Stimulated activated CD8-positive, alpha-beta memory T cell treated with anti-CD3 and anti-CD28 coated beads, Interleukin-15, amount 100 ng/mL, for 48 hours (primary cell): ENCODE measurements around the gene CCDC57.

Source experiments
- DNase-seq, 2 donors: peaks; one replicate each; pipeline ENCODE4 v3.0.0-alpha.2; 2020; ENCODE audit warnings: low read depth in 2 of 2

Gene CCDC57

GRCh38 chr17:82247182-82247823, 34.7 kb upstream of the CCDC57 start:
- DNase-seq = no peak

DNA sequence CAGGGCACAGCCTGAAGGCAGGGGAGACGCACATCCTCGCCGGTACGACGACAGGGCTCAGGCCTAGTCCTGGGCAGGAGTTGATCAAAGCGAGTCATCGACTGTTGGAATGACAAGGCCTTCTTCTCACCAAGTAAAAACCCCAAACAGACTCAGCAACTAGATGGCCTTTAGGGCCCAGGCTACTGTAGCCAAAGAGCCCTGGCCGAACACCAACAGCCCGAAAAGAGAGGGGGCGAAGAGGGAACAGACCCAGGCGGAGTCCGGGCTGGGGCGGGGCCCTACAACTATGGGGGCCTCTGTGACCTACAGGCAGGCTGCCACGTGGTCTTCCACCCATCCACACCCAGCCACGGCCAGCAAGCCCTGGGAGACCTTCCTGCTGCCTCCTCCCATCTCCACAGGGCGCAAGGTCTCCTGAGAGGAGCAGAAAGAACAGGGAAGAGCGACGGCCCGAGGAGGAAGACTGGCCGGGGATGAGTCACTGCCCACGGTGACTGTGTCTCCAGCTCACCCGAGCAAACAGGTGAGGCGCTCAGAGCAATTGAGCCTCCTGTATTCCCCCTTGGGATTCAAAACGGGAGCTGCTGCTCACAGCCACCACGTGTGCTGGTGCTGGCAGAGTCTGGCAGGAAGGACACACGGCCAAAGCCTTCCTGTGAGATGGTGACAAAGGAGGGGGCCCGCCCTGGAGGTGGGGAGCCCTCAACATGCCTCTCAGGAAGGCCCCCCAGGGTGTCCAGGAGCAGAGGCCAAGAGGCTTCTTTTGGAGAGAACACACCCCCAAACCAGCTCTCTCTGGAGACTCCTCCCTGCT, 33.9 kb upstream of the CCDC57 start:
- no peak for DNase-seq

DNA sequence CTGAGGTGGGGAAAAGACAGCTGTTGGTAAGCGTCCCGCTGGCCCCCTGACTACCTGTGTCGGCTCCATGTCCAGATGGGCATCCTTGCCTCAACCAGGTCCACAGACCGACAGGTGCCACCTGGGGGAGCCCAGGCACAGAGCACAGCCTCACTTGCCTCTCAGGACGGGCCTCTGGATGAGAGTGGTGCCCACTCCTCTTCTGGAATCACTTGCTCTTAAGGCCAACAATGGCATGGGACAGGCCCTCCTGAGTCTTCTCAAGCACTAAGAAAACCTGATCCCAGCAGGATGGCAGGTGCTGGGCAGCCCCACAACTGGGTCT, 33.4 kb upstream of the CCDC57 start:
- DNase-seq = no peak

- no peak for DNase-seq
Observed at GRCh38 chr17:82245134-82246039, 32.7 kb upstream of the CCDC57 start.

DNA sequence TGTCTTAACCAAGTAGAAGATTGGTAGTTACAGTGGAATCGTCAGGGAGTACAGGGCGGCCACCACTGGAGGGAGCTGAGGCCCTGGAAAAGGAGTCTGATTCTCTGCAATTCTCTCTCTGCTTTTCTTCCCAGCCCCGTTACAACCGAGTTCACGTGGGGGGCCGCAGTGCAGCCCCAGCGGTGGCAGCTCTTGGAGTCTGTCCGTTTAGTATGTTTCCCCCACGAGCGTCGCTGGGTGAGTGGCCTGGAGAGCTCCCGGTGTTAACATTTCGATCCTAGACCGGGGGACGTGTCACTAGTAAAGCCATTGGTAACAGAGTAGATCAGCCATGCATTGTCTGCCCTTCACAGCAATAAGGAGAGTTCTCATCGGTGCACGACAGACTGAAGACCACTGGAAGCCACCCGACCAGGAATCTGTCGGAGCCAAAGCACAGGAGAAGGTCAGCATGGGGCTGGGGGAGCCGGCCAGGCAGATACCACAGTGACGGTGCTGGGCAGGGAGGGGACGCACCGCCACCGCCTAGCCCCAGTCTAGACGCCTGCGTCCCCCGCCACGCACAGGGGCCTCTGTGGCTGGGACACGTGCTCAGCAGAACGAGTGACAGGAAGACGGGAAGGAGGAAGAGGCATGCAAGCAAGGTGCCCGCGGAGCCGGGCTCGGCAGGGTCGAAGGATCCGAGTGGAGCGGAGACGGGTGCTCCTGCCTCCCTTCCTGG, 31.9 kb upstream of the CCDC57 start:
- DNase-seq = no peak

GRCh38 chr17:82243648-82244412, 31.2 kb upstream of the CCDC57 start:
- DNase-seq = no peak

- DNase-seq = no peak
Observed at GRCh38 chr17:82242977-82243647, 30.5 kb upstream of the CCDC57 start.

DNA sequence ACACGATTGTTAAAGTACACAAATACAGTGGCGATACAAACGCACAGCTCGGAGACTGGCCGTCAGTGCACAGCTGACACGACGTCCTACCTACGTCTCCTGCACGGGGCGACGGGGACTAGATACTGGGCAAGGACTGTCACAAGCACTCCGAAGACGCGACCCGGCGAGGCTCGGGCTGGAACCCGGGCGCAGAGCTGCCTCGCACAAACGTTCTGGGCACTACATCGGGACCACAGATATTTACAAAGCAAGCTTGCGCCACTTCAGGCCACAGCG, 30.0 kb upstream of the CCDC57 start:
- no peak for DNase-seq

DNA sequence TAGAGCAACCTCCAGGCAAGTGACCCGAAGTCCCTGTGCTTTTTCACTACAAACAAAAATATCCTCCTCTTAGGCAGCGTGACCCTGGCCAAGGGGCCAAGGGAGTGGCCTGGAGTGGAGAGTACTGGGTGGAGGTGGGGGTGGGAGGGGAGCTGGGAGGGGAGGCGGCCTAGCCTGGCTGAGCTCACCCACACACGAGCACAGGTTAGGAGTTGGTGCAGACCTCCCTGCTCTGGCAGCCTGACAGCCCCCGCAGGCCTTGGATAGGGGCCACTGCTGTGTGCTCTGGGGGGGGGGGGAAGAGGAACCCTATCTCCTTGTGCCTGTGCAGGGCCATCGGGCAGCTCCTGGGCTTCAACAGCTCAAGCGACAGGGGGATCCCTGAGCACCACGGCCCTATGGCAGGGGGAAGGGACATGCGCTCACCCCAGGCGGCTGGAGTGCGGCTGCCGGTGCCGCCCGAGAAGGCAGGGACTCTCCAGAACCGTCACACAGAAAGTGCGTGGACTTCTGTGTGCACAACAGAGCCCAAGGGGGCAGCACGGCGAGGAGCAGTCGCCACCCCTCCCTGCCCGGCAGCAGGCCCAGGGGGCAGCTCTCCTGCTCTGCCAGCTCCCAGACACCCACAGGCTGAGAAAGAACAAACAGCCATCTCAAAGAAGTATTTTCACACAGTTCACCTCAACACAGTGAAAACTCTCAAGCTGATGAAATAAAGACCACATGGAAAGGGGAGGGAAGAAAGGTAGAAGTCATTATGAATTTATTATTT, 29.5 kb upstream of the CCDC57 start:
- DNase-seq = no peak

DNA sequence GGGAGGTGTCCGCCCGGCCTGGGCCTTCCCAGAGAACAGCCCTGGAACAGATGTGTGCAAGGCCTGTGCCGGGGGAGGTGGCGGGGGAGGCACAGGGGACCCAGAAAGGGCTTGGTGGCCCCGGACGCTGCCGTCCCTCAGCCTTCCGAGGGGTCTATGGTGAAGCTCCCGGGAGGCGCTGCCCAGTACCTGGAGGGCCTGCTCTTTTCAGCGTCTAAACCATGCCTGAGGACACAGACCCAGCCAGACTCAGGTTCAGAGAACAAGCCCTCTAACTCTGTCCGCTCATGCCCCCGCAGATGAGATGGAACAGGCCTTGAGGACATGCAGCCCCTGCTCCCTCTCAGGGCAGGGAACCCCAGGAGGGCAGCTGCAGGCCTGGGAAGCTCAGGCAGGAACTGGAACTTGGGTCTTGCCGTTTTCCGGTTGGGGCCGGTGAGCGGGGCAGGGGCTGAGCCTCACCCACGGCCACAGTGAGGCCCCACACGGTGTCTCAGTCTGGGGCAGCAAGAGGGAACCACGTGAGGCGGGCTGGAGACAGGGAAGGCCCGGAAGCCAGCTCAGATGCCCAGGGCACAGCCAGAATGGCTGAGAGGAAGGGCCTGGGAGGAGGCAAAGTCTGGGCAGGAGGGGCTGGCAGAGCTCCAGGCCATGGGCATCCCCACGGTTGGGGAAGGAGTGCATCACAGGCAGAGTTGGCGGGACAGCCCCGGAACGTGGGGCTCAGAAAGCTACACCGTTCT, 28.7 kb upstream of the CCDC57 start:
- DNase-seq = no peak

- no peak for DNase-seq
Observed at GRCh38 chr17:82240506-82241182, 28.0 kb upstream of the CCDC57 start.

GRCh38 chr17:82239926-82240505, 27.4 kb upstream of the CCDC57 start:
- no peak for DNase-seq

DNA sequence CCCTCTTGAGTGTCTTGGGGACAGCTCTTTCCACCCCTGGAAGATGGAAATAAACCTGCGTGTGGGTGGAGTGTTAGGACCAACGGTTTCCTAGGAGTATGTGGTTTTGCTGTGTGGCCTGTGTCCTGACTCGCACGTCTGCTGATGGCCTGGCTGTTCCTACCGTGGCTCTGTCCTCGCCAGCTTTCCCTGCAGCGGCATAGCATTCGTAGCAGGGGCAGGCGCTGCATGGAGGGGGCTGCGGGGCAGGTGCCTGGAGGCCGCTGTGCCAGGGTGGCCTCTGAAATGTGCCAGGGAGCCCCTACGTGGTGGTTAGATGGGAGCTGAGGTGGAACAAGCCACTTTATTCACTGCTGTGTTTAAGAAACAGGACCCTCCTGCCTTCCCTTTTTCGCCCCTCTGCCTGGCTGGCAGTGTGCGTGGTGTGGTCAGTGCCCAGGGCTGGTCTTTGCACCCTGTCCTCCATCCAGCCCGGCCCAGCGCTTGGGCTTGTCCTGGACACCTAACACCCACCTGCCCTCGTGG, 26.8 kb upstream of the CCDC57 start:
- no peak for DNase-seq

DNA sequence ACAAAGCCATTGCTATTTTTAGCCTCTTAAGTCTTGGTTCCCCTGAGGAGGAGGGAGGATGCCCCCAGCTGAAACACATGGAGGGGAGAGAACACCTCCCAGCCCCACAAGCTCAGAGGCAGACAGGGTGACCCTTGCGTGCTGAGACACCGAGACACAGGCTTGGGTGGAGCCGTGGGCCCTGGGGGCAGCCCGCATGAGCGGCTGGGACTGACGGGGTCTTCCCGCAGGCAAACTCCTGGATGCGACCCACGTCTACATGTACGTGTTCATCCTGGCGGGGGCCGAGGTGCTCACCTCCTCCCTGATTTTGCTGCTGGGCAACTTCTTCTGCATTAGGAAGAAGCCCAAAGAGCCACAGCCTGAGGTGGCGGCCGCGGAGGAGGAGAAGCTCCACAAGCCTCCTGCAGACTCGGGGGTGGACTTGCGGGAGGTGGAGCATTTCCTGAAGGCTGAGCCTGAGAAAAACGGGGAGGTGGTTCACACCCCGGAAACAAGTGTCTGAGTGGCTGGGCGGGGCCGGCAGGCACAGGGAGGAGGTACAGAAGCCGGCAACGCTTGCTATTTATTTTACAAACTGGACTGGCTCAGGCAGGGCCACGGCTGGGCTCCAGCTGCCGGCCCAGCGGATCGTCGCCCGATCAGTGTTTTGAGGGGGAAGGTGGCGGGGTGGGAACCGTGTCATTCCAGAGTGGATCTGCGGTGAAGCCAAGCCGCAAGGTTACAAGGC, 26.0 kb upstream of the CCDC57 start:
- DNase-seq = peak in 1 of 2 donors; percentile 61

DNA sequence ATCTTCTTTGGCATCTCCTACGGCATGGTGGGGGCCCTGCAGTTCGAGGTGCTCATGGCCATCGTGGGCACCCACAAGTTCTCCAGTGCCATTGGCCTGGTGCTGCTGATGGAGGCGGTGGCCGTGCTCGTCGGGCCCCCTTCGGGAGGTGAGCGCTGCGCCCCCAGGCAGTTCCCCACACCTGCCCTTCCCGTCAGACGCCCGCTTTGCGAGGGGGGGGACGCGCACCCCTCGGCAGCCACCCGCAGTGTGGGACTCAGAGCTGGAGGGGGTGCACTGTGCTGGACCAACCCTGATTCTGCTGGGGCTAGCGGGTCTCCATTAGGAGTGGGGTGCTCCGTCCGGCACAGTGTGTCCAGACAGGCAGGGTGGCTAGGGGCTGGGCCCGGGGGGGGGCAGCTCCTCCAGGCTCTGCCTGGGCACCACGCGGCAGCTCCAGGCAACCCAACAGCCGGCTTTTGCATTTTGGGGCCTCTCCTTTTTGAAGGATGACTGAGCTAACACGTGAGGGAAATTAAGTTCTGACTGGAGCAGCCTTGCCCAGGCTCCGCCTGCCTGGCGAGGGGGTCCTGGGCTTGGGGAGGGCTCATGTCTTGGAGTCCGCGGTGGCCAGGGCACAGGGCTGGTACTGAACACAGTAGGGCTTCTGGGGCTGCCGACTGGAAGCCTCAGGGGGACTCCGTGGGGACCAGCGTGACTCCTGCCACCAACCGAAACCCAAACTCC, 25.3 kb upstream of the CCDC57 start:
- DNase-seq = no peak

DNA sequence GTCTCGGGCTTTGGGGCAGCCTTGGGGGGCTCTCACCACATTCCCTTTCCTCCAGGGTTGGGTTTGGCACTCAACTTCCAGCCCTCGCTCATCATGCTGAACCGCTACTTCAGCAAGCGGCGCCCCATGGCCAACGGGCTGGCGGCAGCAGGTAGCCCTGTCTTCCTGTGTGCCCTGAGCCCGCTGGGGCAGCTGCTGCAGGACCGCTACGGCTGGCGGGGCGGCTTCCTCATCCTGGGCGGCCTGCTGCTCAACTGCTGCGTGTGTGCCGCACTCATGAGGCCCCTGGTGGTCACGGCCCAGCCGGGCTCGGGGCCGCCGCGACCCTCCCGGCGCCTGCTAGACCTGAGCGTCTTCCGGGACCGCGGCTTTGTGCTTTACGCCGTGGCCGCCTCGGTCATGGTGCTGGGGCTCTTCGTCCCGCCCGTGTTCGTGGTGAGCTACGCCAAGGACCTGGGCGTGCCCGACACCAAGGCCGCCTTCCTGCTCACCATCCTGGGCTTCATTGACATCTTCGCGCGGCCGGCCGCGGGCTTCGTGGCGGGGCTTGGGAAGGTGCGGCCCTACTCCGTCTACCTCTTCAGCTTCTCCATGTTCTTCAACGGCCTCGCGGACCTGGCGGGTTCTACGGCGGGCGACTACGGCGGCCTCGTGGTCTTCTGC, 24.6 kb upstream of the CCDC57 start:
- no peak for DNase-seq
